GOT3 (cell line): ENCODE results near the gene AKAP17A.
"Not testable (repeated sequence)": the region's sequence is repeated elsewhere in the genome, so short reads cannot be mapped to it uniquely, and the experiment has no call there.

Experiments
- DNase-seq: peaks from one replicate; lab custom pipeline; 2025; ENCODE audit warnings: mixed read lengths; lab: John Stamatoyannopoulos, UW

Gene AKAP17A

GRCh38 chrX:1602299-1602698 lies 10.9 kb downstream of the AKAP17A start:
- no peak for DNase-seq

DNA sequence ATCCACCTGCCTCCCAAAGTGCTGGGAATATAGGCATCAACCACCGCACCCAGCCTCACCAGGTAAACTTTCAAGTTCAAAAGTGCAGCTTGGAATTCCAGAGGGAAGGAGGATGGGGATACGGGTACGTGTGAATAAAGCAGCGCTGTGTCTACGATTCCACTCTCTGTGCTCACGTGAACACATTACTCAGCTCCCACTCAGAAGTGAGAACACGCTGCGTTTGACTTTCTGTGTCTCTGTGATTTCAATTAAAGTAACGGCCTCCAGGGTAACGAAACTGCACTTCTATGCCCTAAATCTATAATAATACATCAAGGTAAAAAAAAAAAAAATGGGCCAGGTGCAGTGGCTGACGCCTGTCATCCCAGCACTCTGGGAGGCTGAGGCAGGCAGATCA lies 15.1 kb downstream of the AKAP17A start:
- DNase-seq = no peak

DNA sequence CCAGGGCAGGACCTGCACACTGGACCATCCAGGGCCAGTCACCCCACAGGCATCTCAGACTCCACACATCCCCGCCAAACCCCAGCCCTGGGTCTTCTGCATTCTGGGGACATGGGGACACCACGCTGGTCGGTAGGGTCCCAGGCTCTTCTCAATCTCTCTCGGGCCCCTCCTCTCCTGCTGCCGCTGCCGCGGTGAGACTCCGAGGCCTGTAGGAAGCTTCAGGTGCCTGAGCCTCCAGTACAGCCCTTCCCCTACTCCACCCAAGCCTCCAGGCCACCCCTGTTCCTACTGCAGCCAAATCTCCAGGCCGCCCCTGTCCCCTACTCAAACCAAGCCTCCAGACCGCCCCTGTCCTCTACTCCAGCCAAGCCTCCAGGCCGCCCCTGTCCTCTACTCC lies 17.9 kb downstream of the AKAP17A start:
- no peak for DNase-seq

GRCh38 chrX:1609762-1610161 lies 18.4 kb downstream of the AKAP17A start:
- DNase-seq = no peak

DNA sequence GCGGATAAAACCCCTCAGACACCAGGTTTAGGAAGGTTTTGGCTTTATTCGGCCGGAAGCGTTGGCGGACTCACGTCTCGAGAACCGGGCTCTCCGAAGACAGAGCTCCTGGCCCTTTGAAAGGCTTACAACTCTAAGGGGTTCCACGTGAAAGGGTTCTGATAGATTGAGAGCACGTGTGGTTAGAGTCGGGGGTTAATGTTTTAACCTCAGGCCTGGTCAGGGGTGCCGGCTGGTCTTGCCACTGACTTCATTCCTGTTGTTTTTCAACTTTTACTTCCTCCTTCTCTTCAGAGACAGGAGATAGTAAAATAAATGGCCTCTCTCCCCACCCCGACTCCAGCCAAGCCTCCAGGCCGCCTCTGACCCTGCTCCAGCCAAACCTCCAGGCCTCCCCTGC lies 18.8 kb downstream of the AKAP17A start:
- no peak for DNase-seq

DNA sequence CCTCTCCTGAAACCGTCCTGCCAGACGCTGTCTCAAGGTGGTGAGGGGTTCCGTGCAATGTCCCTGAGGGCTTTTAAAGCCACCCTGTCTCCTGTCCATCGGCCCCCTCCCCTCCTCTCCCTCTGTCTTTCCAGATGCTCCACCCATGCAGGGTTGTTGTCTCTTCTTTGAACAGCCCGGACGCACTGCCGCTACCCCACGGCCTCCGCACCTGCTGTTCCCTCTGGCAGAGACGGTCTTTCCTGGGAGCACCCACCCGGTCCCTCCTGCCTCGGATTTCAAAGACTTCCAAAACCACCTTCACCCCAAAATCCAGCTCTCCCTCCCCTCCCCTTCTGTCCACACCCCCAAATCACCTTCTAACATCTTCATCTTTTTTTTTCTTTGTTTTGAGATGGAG lies 19.3 kb downstream of the AKAP17A start:
- no peak for DNase-seq

DNA sequence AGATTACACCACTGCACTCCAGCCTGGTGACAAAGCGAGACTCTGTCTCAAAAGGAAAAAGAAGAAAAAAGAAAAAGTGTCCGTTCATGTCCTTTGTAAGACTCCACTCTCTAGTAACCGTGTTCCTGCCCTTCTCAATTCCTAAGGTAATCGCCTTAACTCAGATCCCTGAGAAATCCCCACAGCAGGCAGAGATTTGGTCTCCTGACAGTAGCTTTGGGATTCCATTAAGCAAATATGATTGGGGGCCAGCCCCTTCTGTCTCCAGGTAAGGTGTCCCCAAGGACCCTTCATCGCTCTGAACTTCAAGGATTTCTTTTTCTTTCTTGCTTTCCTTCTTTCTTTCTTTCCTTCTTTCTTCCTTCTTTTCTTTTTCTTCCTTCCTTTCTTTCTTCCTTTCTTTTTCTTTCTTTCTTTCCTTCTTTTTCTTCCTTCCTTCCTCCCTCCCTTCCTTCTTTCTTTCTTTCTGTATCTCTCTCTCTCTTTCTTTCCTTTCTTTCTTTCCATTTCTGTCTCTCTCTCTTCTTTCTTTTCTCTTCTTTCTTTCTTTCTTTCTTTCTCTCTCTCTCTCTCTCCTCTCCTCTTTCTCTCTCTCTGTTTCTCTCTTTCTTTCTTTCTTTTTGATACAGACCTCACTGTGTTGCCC lies 21.4 kb downstream of the AKAP17A start:
- no peak for DNase-seq

- DNase-seq = no peak
Observed at GRCh38 chrX:1614927-1615326, 23.5 kb downstream of the AKAP17A start, which contains the start of gene ASMT. Gene ASMT, plus strand, starts transcription at chrX:1615059. Its CDS starts 141 bp downstream, at chrX:1615200.

DNA sequence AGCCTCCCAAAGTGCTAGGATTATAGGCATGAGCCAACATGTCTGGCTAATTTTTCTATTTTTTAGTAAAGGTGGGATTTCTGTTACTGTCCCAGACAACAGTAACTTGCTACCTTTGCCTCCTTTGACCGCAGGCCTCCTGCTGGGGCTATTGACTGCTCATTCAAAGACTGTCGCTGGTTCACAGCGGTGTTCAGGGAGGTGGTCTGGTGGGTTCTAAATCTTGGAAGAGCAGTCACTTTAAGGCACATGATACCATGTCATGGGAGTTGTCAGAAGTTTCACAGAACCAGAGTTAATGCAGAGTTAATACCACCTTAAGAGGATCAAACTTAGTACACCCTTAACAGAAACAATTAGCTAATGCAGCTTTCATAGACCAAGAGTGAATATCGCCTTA lies 27.3 kb downstream of the AKAP17A start:
- DNase-seq = no peak

GRCh38 chrX:1623691-1624090 lies 32.3 kb downstream of the AKAP17A start:
- DNase-seq = no peak

DNA sequence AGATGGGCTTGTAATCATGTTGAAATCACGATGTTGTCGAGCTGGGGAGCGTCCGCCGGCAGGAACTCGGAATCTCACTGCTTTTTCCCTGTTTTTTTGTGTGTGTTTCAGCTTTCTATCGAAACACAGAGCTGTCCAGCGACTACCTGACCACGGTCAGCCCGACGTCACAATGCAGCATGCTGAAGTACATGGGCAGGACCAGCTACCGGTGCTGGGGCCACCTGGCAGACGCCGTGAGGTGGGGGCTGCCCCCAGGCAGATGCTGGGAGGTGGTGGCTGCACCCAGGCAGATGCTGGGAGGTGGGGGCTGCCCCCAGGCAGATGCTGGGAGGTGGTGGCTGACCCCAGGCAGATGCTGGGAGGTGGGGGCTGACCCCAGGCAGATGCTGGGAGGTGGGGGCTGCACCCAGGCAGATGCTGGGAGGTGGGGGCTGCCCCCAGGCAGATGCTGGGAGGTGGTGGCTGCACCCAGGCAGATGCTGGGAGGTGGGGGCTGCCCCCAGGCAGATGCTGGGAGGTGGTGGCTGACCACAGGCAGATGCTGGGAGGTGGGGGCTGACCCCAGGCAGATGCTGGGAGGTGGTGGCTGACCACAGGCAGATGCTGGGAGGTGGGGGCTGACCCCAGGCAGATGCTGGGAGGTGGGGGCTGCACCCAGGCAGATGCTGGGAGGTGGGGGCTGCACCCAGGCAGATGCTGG lies 32.9 kb downstream of the AKAP17A start:
- not testable (repeated sequence) for DNase-seq

- not testable (repeated sequence) for DNase-seq
Observed at GRCh38 chrX:1624861-1625215, 33.4 kb downstream of the AKAP17A start.

DNA sequence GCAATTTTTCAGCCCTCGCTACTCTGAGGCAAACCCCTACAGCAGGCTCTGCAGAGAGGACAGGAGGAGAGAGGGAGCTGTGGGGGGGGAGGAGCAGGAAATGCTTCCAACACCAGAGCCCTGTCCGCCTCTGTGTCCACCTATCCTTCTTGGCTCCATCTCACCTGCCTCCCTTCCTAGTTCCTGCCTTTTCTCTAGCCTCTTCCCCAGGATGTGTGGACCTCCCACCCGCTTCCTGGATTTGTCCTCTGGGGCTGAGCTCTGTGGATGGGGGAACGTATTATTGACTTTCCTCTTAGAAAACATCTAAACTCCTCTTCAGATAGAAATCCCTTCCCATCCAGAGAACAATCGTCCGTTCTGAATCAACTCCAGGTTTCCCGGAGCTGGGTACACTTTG lies 37.8 kb downstream of the AKAP17A start:
- DNase-seq = no peak

GRCh38 chrX:1646009-1646408 lies 54.6 kb downstream of the AKAP17A start:
- DNase-seq = no peak

DNA sequence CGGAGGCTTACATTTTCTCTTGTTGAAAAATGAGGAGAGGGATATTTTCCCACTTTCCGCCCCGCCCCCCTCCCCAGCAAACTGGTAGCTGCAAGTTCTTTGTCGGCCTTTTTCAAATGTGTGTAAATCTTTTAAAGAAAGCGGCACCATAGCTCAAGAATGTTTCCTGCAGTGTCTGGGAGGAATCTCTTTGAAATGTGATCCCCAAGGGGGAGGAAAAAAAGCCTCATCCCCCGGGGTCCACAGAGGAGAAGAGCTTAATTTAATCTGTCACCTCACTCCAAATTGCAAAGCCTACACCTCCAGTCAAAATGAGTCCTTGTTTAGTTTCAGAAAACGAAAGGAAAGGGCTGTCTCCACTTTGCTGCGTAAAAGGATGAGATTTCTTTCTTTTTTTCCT lies 58.2 kb downstream of the AKAP17A start:
- no peak for DNase-seq
